ENCODE measurements around the gene ARMC7. TPM values are rescaled to one million over a fixed set of nuclear protein-coding genes. Genes with fewer than 3 reads are reported as not detected.
A peak's percentile ranks its signal among the peaks of the same experiment; 100 is the strongest.

Gene ARMC7
- total RNA-seq, 1 experiment from 2014 or later = 22.8 TPM

DNA sequence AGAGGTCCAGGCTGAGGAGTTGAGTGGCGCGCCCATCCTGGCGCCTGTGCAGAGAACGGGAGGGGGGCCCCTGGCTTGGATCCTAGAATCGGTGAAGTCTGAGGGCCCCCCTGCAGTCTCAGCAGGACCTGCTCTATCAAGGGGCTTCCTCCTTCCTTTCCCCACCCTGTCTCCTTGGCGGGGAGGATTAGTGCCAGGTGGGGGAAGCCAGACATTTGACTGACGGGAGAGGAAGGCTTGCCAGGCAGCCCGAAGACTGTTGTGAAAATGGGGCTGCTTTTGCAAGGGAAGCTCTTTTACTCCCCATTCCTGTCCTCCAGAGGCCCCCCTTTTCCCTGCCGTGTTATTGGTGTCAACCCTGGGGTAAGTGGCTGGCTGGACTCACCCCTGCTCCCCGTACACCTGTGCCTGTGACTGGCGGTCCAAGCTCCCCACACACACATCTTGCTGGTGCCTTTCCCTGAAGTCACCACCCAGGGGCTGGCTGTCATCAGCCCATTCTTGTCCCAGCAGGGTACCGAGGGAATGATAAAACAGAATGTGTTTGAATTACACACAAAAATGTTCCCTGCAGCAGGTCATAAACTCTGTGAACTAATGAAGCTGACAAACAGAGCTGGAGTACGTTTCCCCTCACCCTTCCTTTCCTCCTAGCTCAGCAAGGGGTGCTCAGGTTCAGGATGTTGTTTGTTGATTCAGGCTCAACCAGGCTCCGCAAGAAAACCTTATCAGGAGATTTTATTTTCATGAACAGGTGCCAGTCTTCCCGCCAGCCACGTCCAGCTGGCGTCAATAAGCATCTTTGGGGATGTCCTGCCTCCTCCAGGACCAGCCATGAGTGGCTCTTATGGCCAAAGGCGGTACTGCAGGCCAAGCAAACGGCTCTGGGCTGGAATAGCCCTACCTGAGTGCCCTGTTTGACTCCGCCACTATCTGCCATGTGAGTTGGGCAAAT is 4.4 kb upstream of the ARMC7 start:
- Histone ChIP-seq H3K23me2 (ENCODE audit: insufficient read length, low read depth, low read length, poor library complexity, severe bottlenecking) (peaks cover 7% of the 10 kb centered on the region), H3K9me3 (ENCODE audit: control insufficient read depth, low read depth, low read length) (no peaks in the 10 kb centered on the region), H2AFZ (ENCODE audit: low read length) (no peak overlapping the region), H3K18ac (ENCODE audit: insufficient read length, low read depth, low read length) (no peak overlapping the region), H3K27me3 (ENCODE audit: insufficient read depth, low read length) (no peaks in the 10 kb centered on the region), H3K4me2 (ENCODE audit: insufficient read depth, insufficient read length, low read length) (no peak overlapping the region), H3K27ac (ENCODE audit: insufficient read length, low read depth, low read length) (no peak overlapping the region), H2AK5ac (ENCODE audit: insufficient read length, low read length) (no peak overlapping the region), H2BK15ac (ENCODE audit: low read depth, low read length) (no peak overlapping the region), H2BK120ac (ENCODE audit: low read depth, low read length, poor library complexity, severe bottlenecking) (no peak overlapping the region), H3K56ac (ENCODE audit: insufficient read length, low read depth, low read length) (no peak overlapping the region), H3K79me1 (ENCODE audit: insufficient read depth, low read depth, low read length, poor library complexity, severe bottlenecking) (no peaks in the 10 kb centered on the region), H4K5ac (ENCODE audit: insufficient read length, low read depth, low read length) (no peak overlapping the region), H3K14ac (ENCODE audit: insufficient read depth, low read length) (no peak overlapping the region), H2BK12ac (ENCODE audit: insufficient read length, low read depth, low read length) (no peak overlapping the region), H2BK20ac (ENCODE audit: low read depth, low read length, poor library complexity, severe bottlenecking) (no peak overlapping the region), H3K4me1 (ENCODE audit: insufficient read depth, low read length) (peaks cover 3% of the 10 kb centered on the region; the same call in 1 of the 2 replicates), H3K9ac (ENCODE audit: extremely low read depth, insufficient read length, low read length) (no peak overlapping the region), H3T11ph (ENCODE audit: low read length) (no peak overlapping the region), H4K8ac (replicated peaks; ENCODE audit: insufficient read length, low read depth, low read length) (no peak overlapping the region), H4K20me1 (ENCODE audit: control insufficient read depth, insufficient read depth, insufficient read length) (no peaks in the 10 kb centered on the region), H4K91ac (ENCODE audit: insufficient read length, low read depth, low read length) (no peak overlapping the region), H2BK5ac (ENCODE audit: insufficient read length, low read length) (no peak overlapping the region), H3K23ac (ENCODE audit: insufficient read length, low read depth, low read length) (no peak overlapping the region), H3K4ac (ENCODE audit: low read depth, low read length) (no peak overlapping the region), H3K79me2 (ENCODE audit: insufficient read depth, low read length) (no peaks in the 10 kb centered on the region)
- H3K27ac Mint-ChIP-seq = peak overlapping the region in 2 of 3 experiments; percentile 64 to 82; a peak in 2 of 7 replicates
- H3K36me3 Mint-ChIP-seq (ENCODE audit: insufficient read depth in 1 of 3, low read depth in 3 of 3) = peaks cover 3 to 33% (median 20%) of the 10 kb centered on the region in 3 experiments; a peak in 6 of 7 replicates
- H3K4me3 Mint-ChIP-seq = no peak overlapping the region
- no CpG with 5 or more reads among the region's 20 CpGs for WGBS (ENCODE audit: extremely low coverage, insufficient read length, low lambda C conversion rate)
- H3K4me1 Mint-ChIP-seq = peaks cover 21 to 25% of the 10 kb centered on the region in 2 experiments
- DNase-seq = peak; percentile 87
- H3K9me3 Mint-ChIP-seq = no peaks in the 10 kb centered on the region
- H3K27me3 Mint-ChIP-seq (ENCODE audit: low read depth) = peaks cover 5% of the 10 kb centered on the region
- TF ChIP-seq, protein P1, sequence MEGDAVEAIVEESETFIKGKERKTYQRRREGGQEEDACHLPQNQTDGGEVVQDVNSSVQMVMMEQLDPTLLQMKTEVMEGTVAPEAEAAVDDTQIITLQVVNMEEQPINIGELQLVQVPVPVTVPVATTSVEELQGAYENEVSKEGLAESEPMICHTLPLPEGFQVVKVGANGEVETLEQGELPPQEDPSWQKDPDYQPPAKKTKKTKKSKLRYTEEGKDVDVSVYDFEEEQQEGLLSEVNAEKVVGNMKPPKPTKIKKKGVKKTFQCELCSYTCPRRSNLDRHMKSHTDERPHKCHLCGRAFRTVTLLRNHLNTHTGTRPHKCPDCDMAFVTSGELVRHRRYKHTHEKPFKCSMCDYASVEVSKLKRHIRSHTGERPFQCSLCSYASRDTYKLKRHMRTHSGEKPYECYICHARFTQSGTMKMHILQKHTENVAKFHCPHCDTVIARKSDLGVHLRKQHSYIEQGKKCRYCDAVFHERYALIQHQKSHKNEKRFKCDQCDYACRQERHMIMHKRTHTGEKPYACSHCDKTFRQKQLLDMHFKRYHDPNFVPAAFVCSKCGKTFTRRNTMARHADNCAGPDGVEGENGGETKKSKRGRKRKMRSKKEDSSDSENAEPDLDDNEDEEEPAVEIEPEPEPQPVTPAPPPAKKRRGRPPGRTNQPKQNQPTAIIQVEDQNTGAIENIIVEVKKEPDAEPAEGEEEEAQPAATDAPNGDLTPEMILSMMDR (conservative IDR thresholded peaks at IDR 0.05) = peak; percentile 79
